Activated CD8-positive, alpha-beta memory T cell treated with anti-CD3 and anti-CD28 coated beads, Interleukin-2, amount 10 ng/mL, durations not matched to agents 7 days and 5 days (primary cell): ENCODE results near the gene CACNA2D3. TPM values are rescaled to one million over a fixed set of nuclear protein-coding genes. Genes with fewer than 3 reads are reported as not detected.
"Not testable (repeated sequence)": the region's sequence is repeated elsewhere in the genome, so short reads cannot be mapped to it uniquely, and the experiment has no call there.

Experiments used
- ATAC-seq: fragments of 150-1000 bp; cut with Tn5 transposase; one replicate; pipeline ENCODE4 v1.10.0; 2021; ENCODE audit warnings: moderate library complexity
- CTCF ChIA-PET: fragments of 350-600 bp; sonication (Branson Sonifier 250); formaldehyde crosslinking; loops from one replicate; lab custom pipeline; 2021; ENCODE audit warnings: antibody characterized with exemption; lab: Charles Lee
- DNase-seq: peaks from one replicate; pipeline ENCODE4 v3.0.0-alpha.2; 2020
- H3K27ac Mint-ChIP-seq: one replicate; pipeline ENCODE4 v1.8.0; 2021; ENCODE audit warnings: mild to moderate bottlenecking, mixed read lengths
- H3K27me3 Mint-ChIP-seq: one replicate; pipeline ENCODE4 v1.8.0; 2021; ENCODE audit warnings: mixed read lengths
- H3K36me3 Mint-ChIP-seq: one replicate; pipeline ENCODE4 v1.8.0; 2021; ENCODE audit warnings: mild to moderate bottlenecking, mixed read lengths
- H3K4me1 Mint-ChIP-seq: one replicate; pipeline ENCODE4 v1.8.0; 2021; ENCODE audit warnings: mixed read lengths
- H3K4me3 Mint-ChIP-seq: one replicate; pipeline ENCODE4 v1.8.0; 2021; ENCODE audit warnings: mild to moderate bottlenecking, moderate library complexity, mixed read lengths
- H3K9me3 Mint-ChIP-seq: one replicate; pipeline ENCODE4 v1.8.0; 2022; ENCODE audit warnings: low read depth, mixed read lengths
- total RNA-seq, 2 experiments: library from RNA; stranded (reverse); gene quantifications; one replicate each; pipeline ENCODE4 v1.2.3, GENCODE V29; 2021

Gene CACNA2D3
- total RNA-seq, 2 experiments from 2014 or later: not detected

DNA sequence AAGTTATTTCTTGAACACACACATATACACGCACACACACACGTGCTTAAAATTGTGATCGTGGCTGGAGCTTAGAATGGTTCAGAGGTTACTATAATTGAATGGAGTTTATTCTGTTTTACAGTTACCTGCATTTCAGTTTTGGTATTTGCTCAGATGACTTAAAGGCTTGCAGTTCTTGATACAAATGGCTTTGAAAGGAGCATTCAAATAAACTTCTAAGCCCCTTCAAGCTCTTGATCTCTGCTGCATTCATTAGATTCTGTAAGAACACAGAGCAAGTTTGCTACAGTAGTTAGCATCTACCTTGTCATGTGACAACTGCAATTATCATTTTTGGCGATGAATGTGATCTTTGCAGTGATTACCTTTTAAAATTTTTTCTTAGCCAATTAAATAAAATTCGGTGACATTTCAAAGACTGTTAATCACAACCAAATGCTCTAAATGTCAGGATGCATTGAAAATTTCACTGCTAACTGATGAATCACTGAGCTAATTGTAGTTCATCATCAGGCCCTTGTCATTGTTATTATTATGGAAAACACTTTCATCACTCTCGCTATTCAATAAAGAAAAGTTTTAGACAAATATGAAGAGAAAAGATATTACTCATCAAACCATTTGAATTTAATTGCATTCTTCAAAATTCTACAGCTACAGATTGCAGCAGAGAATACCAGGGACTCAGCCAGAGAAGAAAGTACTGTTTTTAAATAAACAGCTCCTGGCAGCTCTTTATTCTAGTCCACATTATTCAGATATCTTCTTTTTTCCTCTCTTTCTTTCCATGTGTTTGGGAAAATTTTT is 509.4 kb downstream of the CACNA2D3 start:
- ATAC-seq (no peak), DNase-seq (no peak)
- Mint-ChIP-seq H3K27me3 (no peaks in the 10 kb centered on the region), H3K36me3 (no peaks in the 10 kb centered on the region), H3K4me3 (no peak overlapping the region), H3K27ac (no peak overlapping the region), H3K9me3 (peaks cover 7% of the 10 kb centered on the region), H3K4me1 (no peaks in the 10 kb centered on the region)
- CTCF ChIA-PET: interaction anchor here (0.6 kb wide), 1 partner anchor 520 kb away, joined by 3 read pairs; no protein-coding TSS in a partner anchor

DNA sequence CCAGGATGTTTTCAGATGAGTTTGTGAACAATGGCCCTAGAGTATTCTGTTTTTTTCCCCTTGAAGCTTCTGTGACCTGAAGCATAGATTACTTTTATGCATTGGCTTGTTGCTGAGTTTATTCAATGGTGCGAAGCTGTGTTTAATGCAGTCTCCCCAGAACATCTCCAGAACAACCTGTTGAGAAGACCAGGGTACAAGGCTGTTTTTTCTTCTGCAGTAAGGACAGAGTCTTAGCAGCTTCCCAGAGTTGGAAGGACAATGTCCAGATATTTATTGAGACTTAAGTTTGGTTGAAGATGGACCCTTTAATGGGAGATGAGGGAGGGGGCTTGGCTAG is 509.9 kb downstream of the CACNA2D3 start:
- Mint-ChIP-seq H3K4me1 (no peaks in the 10 kb centered on the region), H3K27ac (no peak overlapping the region), H3K4me3 (no peak overlapping the region), H3K27me3 (no peaks in the 10 kb centered on the region), H3K9me3 (peaks cover 7% of the 10 kb centered on the region), H3K36me3 (no peaks in the 10 kb centered on the region)
- DNase-seq: no peak
- CTCF ChIA-PET: no interaction called here
- no peak for ATAC-seq

DNA sequence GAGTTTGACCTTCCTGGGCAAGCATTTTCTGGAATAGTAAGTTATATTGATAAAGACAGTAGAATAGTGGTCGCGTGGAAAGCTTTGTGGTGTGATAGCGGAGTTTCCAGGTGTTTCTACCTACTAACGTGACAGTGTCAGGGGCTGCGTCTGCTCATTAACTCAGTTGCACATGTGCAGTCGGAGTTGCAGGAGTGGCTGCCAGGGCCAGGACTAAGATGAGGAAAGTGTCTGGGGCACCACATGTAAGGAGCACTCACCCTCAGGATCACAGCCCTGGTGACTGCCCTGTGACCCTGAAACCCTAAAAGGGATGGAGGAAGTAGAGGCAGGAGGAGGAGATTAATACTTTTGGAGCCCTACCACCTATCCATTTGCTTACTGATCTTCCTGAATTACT is 510.5 kb downstream of the CACNA2D3 start:
- no peaks in the 10 kb centered on the region for H3K36me3 Mint-ChIP-seq
- peaks cover 4% of the 10 kb centered on the region for H3K27me3 Mint-ChIP-seq
- no peaks in the 10 kb centered on the region for H3K4me1 Mint-ChIP-seq
- no peak overlapping the region for H3K4me3 Mint-ChIP-seq
- no peak for DNase-seq
- ATAC-seq: no peak
- CTCF ChIA-PET: no interaction called here
- peaks cover 7% of the 10 kb centered on the region for H3K9me3 Mint-ChIP-seq
- H3K27ac Mint-ChIP-seq: no peak overlapping the region

DNA sequence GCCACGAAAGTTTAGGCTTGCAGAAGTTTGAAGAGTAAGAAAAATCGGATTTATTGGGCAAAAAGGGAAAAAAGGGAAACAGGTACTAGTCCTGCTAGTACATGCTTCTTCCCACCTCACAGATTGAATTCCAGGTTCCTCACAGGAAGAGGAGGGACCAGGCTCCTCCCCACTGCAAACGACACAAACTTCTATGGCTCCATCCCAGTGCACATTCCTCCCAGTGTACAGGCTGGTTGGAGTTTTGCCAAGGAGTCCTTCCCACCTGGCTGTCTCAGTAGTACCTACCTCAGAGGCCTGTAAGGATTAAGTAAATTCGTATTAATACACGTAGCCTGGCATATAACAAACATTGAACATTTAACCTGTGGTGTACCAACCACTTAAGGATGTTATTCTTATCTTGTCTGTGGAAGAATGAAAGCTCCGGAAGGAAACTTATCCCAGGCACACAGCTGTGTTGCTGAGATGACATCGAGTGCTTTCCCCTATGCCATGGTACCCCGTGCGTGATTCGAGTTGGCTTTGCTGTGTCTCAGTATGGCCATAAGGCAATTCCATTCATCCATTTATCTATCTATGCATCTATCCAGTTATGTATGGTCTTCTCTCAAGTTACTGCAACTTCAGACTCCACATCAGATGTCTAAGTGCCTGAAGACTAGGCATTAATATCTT is 511.2 kb downstream of the CACNA2D3 start:
- H3K27ac Mint-ChIP-seq: no peak overlapping the region
- H3K36me3 Mint-ChIP-seq: no peaks in the 10 kb centered on the region
- H3K27me3 Mint-ChIP-seq: peaks cover 12% of the 10 kb centered on the region
- ATAC-seq (no peak), DNase-seq (no peak)
- no peak overlapping the region for H3K4me3 Mint-ChIP-seq
- peaks cover 2% of the 10 kb centered on the region for H3K9me3 Mint-ChIP-seq
- CTCF ChIA-PET: no interaction called here
- H3K4me1 Mint-ChIP-seq: no peaks in the 10 kb centered on the region

DNA sequence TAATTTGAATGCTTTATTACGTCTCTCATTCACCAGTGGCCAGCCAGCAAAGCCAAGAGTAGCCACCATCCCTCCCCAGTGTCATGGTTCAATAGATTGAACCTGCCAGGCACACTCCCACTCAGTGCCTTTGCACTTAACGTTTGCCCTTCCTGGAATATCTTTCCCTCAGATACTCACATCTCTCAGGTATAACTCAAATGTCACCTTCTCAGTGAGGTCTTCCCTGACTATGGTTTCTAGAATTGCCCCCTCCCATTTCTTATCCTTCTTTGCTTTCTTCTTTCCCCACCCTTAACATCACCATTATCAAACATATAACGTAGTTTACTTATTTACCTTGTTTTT is 511.7 kb downstream of the CACNA2D3 start:
- Mint-ChIP-seq H3K27me3 (peaks cover 17% of the 10 kb centered on the region), H3K9me3 (no peaks in the 10 kb centered on the region), H3K36me3 (no peaks in the 10 kb centered on the region), H3K4me1 (no peaks in the 10 kb centered on the region), H3K4me3 (no peak overlapping the region), H3K27ac (no peak overlapping the region)
- DNase-seq: no peak
- ATAC-seq: no peak
- CTCF ChIA-PET: no interaction called here

DNA sequence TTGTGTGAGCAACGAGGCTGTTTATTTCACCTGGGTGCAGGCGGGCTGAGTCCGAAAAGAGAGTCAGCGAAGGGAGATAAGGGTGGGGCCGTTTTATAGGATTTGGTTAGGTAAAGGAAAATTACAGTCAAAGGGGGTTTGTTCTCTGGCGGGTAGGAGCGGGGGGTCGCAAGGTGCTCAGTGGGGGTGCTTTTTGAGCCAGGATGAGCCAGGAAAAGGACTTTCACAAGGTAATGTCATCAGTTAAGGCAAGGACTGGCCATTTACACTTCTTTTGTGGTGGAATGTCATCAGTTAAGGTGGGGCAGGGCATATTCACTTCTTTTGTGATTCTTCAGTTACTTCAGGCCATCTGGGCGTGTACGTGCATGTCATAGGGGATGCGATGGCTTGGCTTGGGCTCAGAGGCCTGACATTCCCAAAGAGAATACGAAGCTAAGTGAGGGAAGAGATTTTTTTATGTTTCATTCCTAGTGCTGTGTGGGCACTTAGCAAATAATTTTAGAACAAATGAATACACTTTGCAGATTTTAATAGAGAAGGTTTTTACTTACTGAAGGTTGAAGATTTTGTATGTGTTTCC is 517.5 kb downstream of the CACNA2D3 start:
- ATAC-seq, H3K36me3 Mint-ChIP-seq, DNase-seq, H3K4me3 Mint-ChIP-seq, CTCF ChIA-PET, H3K9me3 Mint-ChIP-seq, H3K4me1 Mint-ChIP-seq, H3K27ac Mint-ChIP-seq: not testable (repeated sequence)
- H3K27me3 Mint-ChIP-seq: peaks cover 37% of the 10 kb centered on the region

DNA sequence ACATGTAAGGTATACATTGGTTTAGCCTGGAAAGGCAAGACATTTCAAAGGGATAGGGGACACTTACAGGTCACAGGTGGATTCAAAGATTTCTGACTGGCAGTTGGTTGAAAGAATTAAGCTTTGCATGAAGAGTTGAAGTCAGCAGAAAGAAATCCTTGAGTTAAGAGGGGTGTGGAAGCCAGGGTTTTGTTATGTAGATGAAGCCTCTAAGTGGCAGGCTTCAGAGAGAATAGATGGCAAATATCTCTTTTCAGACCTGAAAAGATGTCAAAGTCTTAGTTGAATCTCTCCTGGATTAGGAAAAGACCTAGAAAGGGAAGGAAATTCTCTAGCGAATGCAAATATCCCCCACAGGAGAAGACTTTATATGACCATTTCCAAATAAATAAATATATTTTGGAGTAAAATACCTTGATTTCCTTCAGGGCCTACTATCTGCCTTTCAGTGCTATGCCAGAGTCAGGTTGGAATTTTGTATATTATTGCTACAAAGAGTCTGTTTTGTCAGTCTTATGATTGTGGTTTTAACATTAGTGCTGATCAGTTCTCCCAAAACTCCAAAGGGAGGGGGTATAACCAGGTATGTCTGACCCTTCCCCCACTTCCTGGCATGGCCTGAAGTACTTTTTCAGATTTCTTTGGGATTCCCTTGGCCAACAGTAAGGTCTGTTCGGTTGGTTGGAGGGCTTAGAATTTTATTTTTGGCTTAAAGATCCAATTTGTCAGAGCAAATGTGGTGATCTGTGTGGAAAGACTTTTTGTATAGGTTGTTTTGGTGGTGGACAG is 519.1 kb downstream of the CACNA2D3 start:
- no peak overlapping the region for H3K4me3 Mint-ChIP-seq
- CTCF ChIA-PET: no interaction called here
- ATAC-seq (no peak), DNase-seq (no peak)
- no peaks in the 10 kb centered on the region for H3K9me3 Mint-ChIP-seq
- no peaks in the 10 kb centered on the region for H3K4me1 Mint-ChIP-seq
- no peaks in the 10 kb centered on the region for H3K36me3 Mint-ChIP-seq
- H3K27me3 Mint-ChIP-seq: peaks cover 37% of the 10 kb centered on the region
- no peak overlapping the region for H3K27ac Mint-ChIP-seq

DNA sequence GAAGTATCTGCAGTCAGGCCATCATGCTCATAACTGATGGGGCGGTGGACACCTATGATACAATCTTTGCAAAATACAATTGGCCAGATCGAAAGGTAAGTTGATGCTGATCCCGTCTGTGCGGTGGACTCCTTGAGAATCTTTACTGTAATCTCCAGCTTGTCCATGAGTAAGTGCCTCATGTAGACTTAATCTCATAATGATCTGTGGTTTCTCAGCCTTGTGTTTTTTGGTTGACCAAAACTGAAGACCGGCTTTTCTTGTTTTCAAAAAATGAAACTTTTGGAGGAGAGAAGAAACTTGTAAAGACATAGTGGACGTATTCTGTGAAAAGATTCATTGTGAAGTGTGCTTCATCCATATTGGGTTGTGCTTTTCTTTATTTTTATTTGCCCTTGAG is 519.8 kb downstream of the CACNA2D3 start:
- CTCF ChIA-PET: no interaction called here
- no peaks in the 10 kb centered on the region for H3K9me3 Mint-ChIP-seq
- no peak overlapping the region for H3K4me3 Mint-ChIP-seq
- H3K4me1 Mint-ChIP-seq: no peaks in the 10 kb centered on the region
- no peak overlapping the region for H3K27ac Mint-ChIP-seq
- H3K27me3 Mint-ChIP-seq: peaks cover 37% of the 10 kb centered on the region
- DNase-seq (no peak), ATAC-seq (no peak)
- no peaks in the 10 kb centered on the region for H3K36me3 Mint-ChIP-seq

DNA sequence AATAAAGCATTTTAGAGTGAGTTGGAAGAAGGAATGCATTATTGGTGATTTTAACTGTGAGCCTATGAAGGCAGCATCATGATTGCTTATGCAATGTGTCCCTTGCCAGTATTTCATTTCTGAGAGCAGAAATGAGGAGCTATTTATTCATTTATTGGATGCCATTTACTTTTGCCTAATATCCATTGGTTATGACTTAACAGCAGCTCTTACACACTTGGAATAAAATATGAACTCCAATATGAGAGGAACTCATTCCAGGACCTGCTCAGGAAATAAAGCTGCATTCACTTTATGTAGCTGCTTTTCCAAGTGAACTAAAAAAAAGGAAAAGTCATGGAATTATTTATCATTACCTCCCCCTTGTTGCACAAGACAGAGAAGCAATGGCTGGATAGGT is 525.4 kb downstream of the CACNA2D3 start:
- DNase-seq (no peak), ATAC-seq (no peak)
- Mint-ChIP-seq H3K9me3 (no peaks in the 10 kb centered on the region), H3K4me3 (no peak overlapping the region), H3K36me3 (no peaks in the 10 kb centered on the region), H3K27me3 (no peaks in the 10 kb centered on the region), H3K4me1 (no peaks in the 10 kb centered on the region), H3K27ac (no peak overlapping the region)
- CTCF ChIA-PET: no interaction called here

DNA sequence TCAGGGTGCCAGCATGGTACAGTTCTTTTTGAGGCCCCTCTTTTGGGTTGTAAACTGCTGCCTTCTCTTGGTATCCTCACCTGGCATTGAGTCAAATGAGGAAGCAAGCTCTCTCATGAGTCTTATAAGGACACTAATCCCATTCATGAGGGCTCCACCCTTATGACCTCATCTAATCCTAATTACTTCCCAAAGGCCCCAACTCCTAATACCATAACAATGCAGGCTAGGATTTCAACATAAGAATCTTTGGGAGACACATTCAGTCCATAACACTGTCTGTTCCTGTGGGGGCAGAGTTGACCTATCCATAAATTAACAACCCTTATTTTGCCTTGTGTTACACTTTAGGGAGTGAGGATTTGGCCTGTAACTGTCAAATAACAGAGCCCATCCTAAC is 527.2 kb downstream of the CACNA2D3 start:
- no peaks in the 10 kb centered on the region for H3K36me3 Mint-ChIP-seq
- no peaks in the 10 kb centered on the region for H3K4me1 Mint-ChIP-seq
- no peak overlapping the region for H3K27ac Mint-ChIP-seq
- CTCF ChIA-PET: no interaction called here
- DNase-seq: no peak
- no peaks in the 10 kb centered on the region for H3K27me3 Mint-ChIP-seq
- H3K4me3 Mint-ChIP-seq: no peak overlapping the region
- no peaks in the 10 kb centered on the region for H3K9me3 Mint-ChIP-seq
- no peak for ATAC-seq

DNA sequence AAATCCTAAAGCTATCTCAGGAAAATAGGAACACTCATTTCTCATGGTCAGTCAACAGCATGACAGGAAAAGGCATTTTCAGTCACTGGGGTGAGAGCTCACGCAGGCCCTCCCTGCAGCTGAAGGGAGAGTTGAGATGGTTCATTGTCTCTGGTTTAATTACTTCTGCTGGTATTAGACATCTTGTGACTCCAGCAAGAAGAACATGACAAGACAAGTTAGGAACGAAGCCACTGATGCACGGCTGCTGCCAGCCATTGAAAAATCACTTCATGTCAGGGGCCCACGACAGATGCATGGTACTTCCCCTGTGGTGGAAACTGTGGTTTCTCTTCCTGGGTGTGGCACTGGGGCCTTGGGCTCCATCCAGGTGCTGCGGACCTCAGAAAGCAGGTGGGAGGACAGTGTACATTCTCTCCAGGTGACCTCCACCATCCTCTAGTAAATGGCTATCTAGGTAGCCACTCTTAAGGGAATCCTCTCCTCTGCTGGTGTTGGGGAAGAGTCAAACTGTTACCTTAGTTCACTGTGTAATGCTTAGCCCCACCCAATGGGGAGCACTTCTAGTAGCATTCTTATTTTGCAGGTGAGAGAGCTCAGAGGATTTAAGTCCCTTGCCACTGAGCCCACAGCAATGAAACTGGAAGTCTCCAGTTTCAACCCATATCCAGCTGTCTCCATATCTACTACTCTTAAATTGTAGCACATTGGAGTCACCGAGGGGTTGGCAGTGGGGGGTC is 531.3 kb downstream of the CACNA2D3 start:
- Mint-ChIP-seq H3K27ac (no peak overlapping the region), H3K36me3 (no peaks in the 10 kb centered on the region), H3K4me1 (no peaks in the 10 kb centered on the region), H3K9me3 (peaks cover 2% of the 10 kb centered on the region), H3K4me3 (no peak overlapping the region), H3K27me3 (no peaks in the 10 kb centered on the region)
- DNase-seq (no peak), ATAC-seq (no peak)
- CTCF ChIA-PET: no interaction called here

DNA sequence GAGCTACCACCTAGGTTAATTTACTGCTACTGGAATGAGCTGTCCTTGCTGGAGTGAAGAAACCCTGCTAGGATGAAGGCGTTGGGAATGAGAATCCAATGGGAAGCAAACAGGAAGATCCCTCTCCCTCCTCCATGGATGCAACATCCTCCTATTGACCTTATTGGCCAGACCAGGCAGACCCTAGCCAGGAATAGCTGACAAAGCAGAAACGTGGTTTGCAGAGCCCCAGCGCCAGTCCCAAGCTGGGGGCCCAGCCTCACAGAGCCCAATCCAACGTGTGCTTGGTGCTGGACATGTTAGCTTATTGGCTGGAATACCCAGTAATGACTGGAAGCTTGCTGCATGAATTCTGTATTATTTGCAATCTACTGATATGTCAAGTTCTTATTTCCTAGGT is 532.4 kb downstream of the CACNA2D3 start:
- Mint-ChIP-seq H3K27me3 (no peaks in the 10 kb centered on the region), H3K36me3 (no peaks in the 10 kb centered on the region), H3K4me3 (no peak overlapping the region), H3K27ac (no peak overlapping the region), H3K9me3 (peaks cover 2% of the 10 kb centered on the region), H3K4me1 (no peaks in the 10 kb centered on the region)
- ATAC-seq: no peak
- CTCF ChIA-PET: no interaction called here
- no peak for DNase-seq

DNA sequence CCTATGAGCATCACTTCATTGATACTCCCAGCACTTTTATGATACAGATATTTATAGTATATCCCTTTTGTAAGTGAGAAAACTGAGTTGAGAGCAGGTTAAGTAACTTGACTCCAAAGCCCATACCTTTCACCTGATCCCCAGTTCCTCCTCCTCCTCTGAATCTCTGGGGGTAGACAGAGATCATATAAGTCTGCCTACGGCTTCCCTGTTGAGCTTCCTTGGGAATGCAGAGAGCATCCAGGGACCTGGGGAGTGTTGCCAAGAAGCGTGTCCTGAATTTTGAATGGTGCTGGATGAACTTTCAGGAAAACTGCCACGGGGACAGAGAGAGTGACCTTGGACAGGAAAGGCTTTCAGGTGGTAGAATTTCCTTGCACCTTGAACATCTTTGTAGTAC is 537.0 kb downstream of the CACNA2D3 start:
- no peak overlapping the region for H3K27ac Mint-ChIP-seq
- H3K4me1 Mint-ChIP-seq: no peaks in the 10 kb centered on the region
- H3K4me3 Mint-ChIP-seq: no peak overlapping the region
- ATAC-seq (no peak), DNase-seq (no peak)
- H3K36me3 Mint-ChIP-seq: no peaks in the 10 kb centered on the region
- H3K9me3 Mint-ChIP-seq: peaks cover 2% of the 10 kb centered on the region
- CTCF ChIA-PET: no interaction called here
- no peaks in the 10 kb centered on the region for H3K27me3 Mint-ChIP-seq
